ENCODE results near the gene SORCS2.

DNA sequence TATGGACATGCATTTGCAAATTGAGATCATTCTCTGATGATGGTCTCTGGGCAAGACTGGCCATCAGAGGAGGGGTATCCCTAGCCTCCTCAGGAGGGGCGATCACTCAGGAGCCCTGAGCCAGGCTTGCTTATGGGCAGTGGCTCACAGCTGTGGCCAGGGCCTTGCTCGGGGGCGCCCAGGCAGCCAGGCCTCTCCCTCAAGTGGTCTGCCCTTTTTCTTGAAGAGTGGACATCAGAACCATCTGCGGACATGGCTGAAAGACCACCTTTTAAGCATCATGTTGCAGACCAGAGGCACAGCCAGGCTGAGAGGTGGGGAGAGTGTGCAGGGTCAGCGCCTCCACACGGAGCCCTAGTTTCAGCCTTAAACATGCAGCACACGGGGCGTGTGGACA lies 349.1 kb downstream of the SORCS2 start:
- no peak for TF ChIP-seq BHLHE40 (IDR thresholded peaks at IDR 0.05; ENCODE audit: borderline replicate concordance)
- TF ChIP-seq ARNT (IDR thresholded peaks at IDR 0.05) = no peak
- TF ChIP-seq NFRKB (IDR thresholded peaks at IDR 0.05) = no peak
- TF ChIP-seq SUZ12 (IDR thresholded peaks at IDR 0.05) = no peak
- no peak for TF ChIP-seq SP1 (IDR thresholded peaks at IDR 0.05)
- TF ChIP-seq L3MBTL2 (conservative IDR thresholded peaks at IDR 0.05) = no peak
